GM12865 (cell line): Measurements from ENCODE around the gene CACNA2D4.

ENCODE experiments used
- DNase-seq: peaks from one replicate; pipeline ENCODE4 v3.0.0; 2010; ENCODE audit warnings: low read depth
- H3K4me3 ChIP-seq: 2 replicates; pipeline ENCODE4 v1.5.1; 2011; ENCODE audit warnings: mild to moderate bottlenecking, low read depth, low read length, control low read depth
- CTCF ChIP-seq: IDR thresholded peaks from 2 replicates; pipeline ENCODE4 v1.5.1; 2011; ENCODE audit warnings: low read length, control low read depth, low read depth, inconsistent platforms; ENCODE audit not compliant: insufficient read depth; ENCODE audit errors: missing control alignments

CACNA2D4 gene

GRCh38 chr12:1911598-1912575 lies 6.6 kb downstream of the CACNA2D4 start:
- DNase-seq = no peak
- TF ChIP-seq CTCF = no peak
- H3K4me3 ChIP-seq = no peak overlapping the region

GRCh38 chr12:1910468-1910867 lies 8.0 kb downstream of the CACNA2D4 start:
- H3K4me3 ChIP-seq = no peak overlapping the region
- no peak for TF ChIP-seq CTCF
- no peak for DNase-seq

GRCh38 chr12:1908758-1909157 lies 9.7 kb downstream of the CACNA2D4 start:
- DNase-seq = no peak
- TF ChIP-seq CTCF = no peak
- H3K4me3 ChIP-seq = no peak overlapping the region

GRCh38 chr12:1907652-1908611 lies 10.5 kb downstream of the CACNA2D4 start:
- DNase-seq = no peak
- no peak for TF ChIP-seq CTCF
- no peak overlapping the region for H3K4me3 ChIP-seq

- no peak overlapping the region for H3K4me3 ChIP-seq
- DNase-seq = no peak
- TF ChIP-seq CTCF = no peak
Measured at GRCh38 chr12:1906579-1906978, 11.9 kb downstream of the CACNA2D4 start.

GRCh38 chr12:1904875-1905274 lies 13.6 kb downstream of the CACNA2D4 start:
- no peak for DNase-seq
- H3K4me3 ChIP-seq = no peak overlapping the region
- TF ChIP-seq CTCF = no peak
